OCI-LY3 (cell line): ENCODE results near the gene PIRT.
"Not testable (repeated sequence)": the region's sequence is repeated elsewhere in the genome, so short reads cannot be mapped to it uniquely, and the experiment has no call there.

ENCODE experiments used
- H2AFZ ChIP-seq: fragments of 200-600, 300-600 bp; shearing (Covaris generic); 2 replicates; pipeline ENCODE4 v1.6.0; 2014; ENCODE audit warnings: antibody characterized with exemption, low read depth, low read length
- H3K27ac ChIP-seq: fragments of 200-600, 300-600 bp; sonication (generic); 2 replicates; pipeline ENCODE4 v1.5.1; 2014; ENCODE audit warnings: mild to moderate bottlenecking, low read length, moderate library complexity, mixed read lengths
- H3K27me3 ChIP-seq: fragments of 200-600, 300-600 bp; sonication (generic); 2 replicates; pipeline ENCODE4 v1.6.1; 2014; ENCODE audit warnings: low read depth, low read length, mixed read lengths
- H3K36me3 ChIP-seq: fragments of 200-600, 300-600 bp; sonication (generic); replicated peaks from 2 replicates; pipeline ENCODE3; 2014; ENCODE audit warnings: low read depth, low read length, mixed read lengths
- H3K4me1 ChIP-seq: fragments of 300-600, 200-600 bp; sonication (generic); 2 replicates; pipeline ENCODE4 v1.6.1; 2014; ENCODE audit warnings: low read length, mixed read lengths
- H3K4me2 ChIP-seq: fragments of 200-600, 300-600 bp; sonication (generic); 2 replicates; pipeline ENCODE4 v1.6.1; 2014; ENCODE audit warnings: low read length, mixed read lengths
- H3K4me3 ChIP-seq: fragments of 300-600, 200-600 bp; sonication (generic); 2 replicates; pipeline ENCODE4 v1.5.1; 2014; ENCODE audit warnings: antibody characterized with exemption, mild to moderate bottlenecking, low read length, moderate library complexity
- H3K79me2 ChIP-seq: fragments of 300-600, 200-600 bp; shearing (Covaris generic); 2 replicates; pipeline ENCODE4 v1.6.1; 2014; ENCODE audit warnings: mild to moderate bottlenecking, low read length, mixed read lengths
- H3K9ac ChIP-seq: fragments of 300-600, 200-600 bp; shearing (Covaris generic); 2 replicates; pipeline ENCODE4 v1.6.0; 2014; ENCODE audit warnings: mild to moderate bottlenecking, low read length, moderate library complexity
- H3K9me3 ChIP-seq: fragments of 200-600, 300-600 bp; shearing (Covaris generic); 2 replicates; pipeline ENCODE4 v1.6.1; 2014; ENCODE audit warnings: low read length, mixed read lengths; ENCODE audit not compliant: insufficient read depth
- H4K20me1 ChIP-seq: fragments of 200-600, 300-600 bp; sonication (generic); 2 replicates; pipeline ENCODE4 v1.6.1; 2016; ENCODE audit warnings: low read length, mixed read lengths; ENCODE audit not compliant: insufficient read depth
- CTCF ChIP-seq: fragments of 200-600, 300-600 bp; sonication (generic); IDR thresholded peaks from 2 replicates; pipeline ENCODE4 v1.5.1; 2014; ENCODE audit warnings: antibody characterized with exemption, low read length, low read depth
- EZH2phosphoT487 ChIP-seq: fragments of 200-600 bp; shearing (Covaris generic); IDR thresholded peaks from 2 replicates; pipeline ENCODE4 v1.6.1; 2018; ENCODE audit warnings: antibody characterized with exemption, mixed run types, low read depth

Gene PIRT

GRCh38 chr17:10859051-10859450 is 21.2 kb upstream of the PIRT start:
- no peak overlapping the region for H2AFZ ChIP-seq
- no peaks in the 10 kb centered on the region for H4K20me1 ChIP-seq
- no peak overlapping the region for H3K9ac ChIP-seq
- no peak overlapping the region for H3K4me3 ChIP-seq
- H3K36me3 ChIP-seq: no peaks in the 10 kb centered on the region
- no peaks in the 10 kb centered on the region for H3K79me2 ChIP-seq
- H3K27ac ChIP-seq: no peak overlapping the region
- no peak overlapping the region for H3K4me2 ChIP-seq
- no peaks in the 10 kb centered on the region for H3K9me3 ChIP-seq
- TF ChIP-seq CTCF: no peak
- no peak for TF ChIP-seq EZH2phosphoT487
- no peaks in the 10 kb centered on the region for H3K27me3 ChIP-seq
- H3K4me1 ChIP-seq: no peaks in the 10 kb centered on the region

- Histone ChIP-seq H3K4me2 (no peak overlapping the region), H3K9me3 (no peaks in the 10 kb centered on the region), H3K27me3 (no peaks in the 10 kb centered on the region), H4K20me1 (no peaks in the 10 kb centered on the region), H3K79me2 (no peaks in the 10 kb centered on the region), H3K9ac (no peak overlapping the region), H3K4me1 (no peaks in the 10 kb centered on the region), H3K36me3 (no peaks in the 10 kb centered on the region), H3K27ac (no peak overlapping the region), H3K4me3 (no peak overlapping the region), H2AFZ (no peak overlapping the region)
- TF ChIP-seq EZH2phosphoT487: no peak
- TF ChIP-seq CTCF: no peak
Observed at GRCh38 chr17:10857976-10858375, 20.1 kb upstream of the PIRT start.

- not testable (repeated sequence) for H2AFZ ChIP-seq, H3K27me3 ChIP-seq, H4K20me1 ChIP-seq, H3K4me3 ChIP-seq, H3K27ac ChIP-seq, H3K4me2 ChIP-seq, H3K79me2 ChIP-seq, H3K36me3 ChIP-seq, H3K4me1 ChIP-seq, H3K9me3 ChIP-seq, H3K9ac ChIP-seq
Observed at GRCh38 chr17:10846636-10847035, 8.7 kb upstream of the PIRT start.

- Histone ChIP-seq H4K20me1 (no peaks in the 10 kb centered on the region), H3K4me2 (peak overlapping the region; percentile 97; the same call in 1 of the 2 replicates), H3K27ac (no peak overlapping the region), H3K36me3 (no peaks in the 10 kb centered on the region), H3K4me3 (peak overlapping the region; percentile 79; the same call in 1 of the 2 replicates), H3K79me2 (no peaks in the 10 kb centered on the region), H3K4me1 (no peaks in the 10 kb centered on the region), H2AFZ (no peak overlapping the region), H3K9me3 (no peaks in the 10 kb centered on the region), H3K27me3 (0 out of 2 replicates have a peak, but pooled peaks cover 4% of the 10 kb centered on the region), H3K9ac (no peak overlapping the region)
- no peak for TF ChIP-seq CTCF
- TF ChIP-seq EZH2phosphoT487: no peak
Observed at GRCh38 chr17:10845388-10845751, 7.5 kb upstream of the PIRT start.
